Body of pancreas (tissue), 4 donors: Measurements from ENCODE around the gene ANKIB1. TPM values are rescaled to one million over a fixed set of nuclear protein-coding genes. Genes with fewer than 3 reads are reported as not detected.

Experiments used
- ATAC-seq: fragments of 150-250 bp; one replicate; pipeline ENCODE4 v1.9.1; 2016
- DNase-seq, 4 donors: peaks; one replicate each; pipeline ENCODE4 v3.0.0-alpha.2; 2019
- H3K27ac ChIP-seq, 4 donors: fragments of 200-600 bp; sonication (generic); 1 replicate in 3 of 4; 2 replicates in 1 of 4; pipeline versions ENCODE4 v1.5.1 to v1.6.1; 2016 to 2019; ENCODE audit warnings: mild to moderate bottlenecking in 1 of 4, mixed read lengths in 1 of 4, moderate library complexity in 1 of 4
- H3K27me3 ChIP-seq, 2 donors: fragments of 200-600 bp; sonication (generic); one replicate each; pipeline ENCODE4 v1.6.0; 2016; ENCODE audit warnings: mild to moderate bottlenecking in 1 of 2
- H3K36me3 ChIP-seq, 2 donors: fragments of 200-600 bp; sonication (generic); replicated peaks in 1 of 2; 2 replicates each; pipeline ENCODE4 v1.5.1; 2016; ENCODE audit warnings: low read depth in 2 of 2; ENCODE audit not compliant: insufficient read depth in 1 of 2
- H3K4me1 ChIP-seq: fragments of 200-600 bp; sonication (generic); one replicate; pipeline ENCODE4 v1.6.0; 2016
- H3K4me3 ChIP-seq, 2 donors: fragments of 200-600 bp; sonication (generic); 1 replicate in 1 of 2; 2 replicates in 1 of 2; pipeline ENCODE4 v1.5.1; 2016 to 2019
- H3K9me3 ChIP-seq, 3 donors: fragments of 200-600 bp; sonication (generic); 1 replicate in 2 of 3; 2 replicates in 1 of 3; pipeline ENCODE4 v1.5.1; 2016
- CTCF ChIP-seq, 7 experiments: fragments of 450-650 bp in 4 of 7; fragments of 200-600 bp in 3 of 7; sonication (generic) in 3 of 7; IDR thresholded peaks; one replicate each; pipeline ENCODE4 v1.5.1; 2016 to 2019; ENCODE audit warnings: antibody characterized with exemption in 7 of 7
- POLR2A ChIP-seq, 3 donors: fragments of 450-650 bp; IDR thresholded peaks; one replicate each; pipeline ENCODE4 v1.6.1; 2016; ENCODE audit warnings: antibody characterized with exemption in 3 of 3, mild to moderate bottlenecking in 2 of 3
- WGBS, 2 donors: methylation state at CpG; one replicate each; pipeline ENCODE4 v1.1.5; 2017; 5-methylcytosine and 5-hydroxymethylcytosine counted together
- intact Hi-C: fragments of 100-400 bp; cut with DNase I; formaldehyde crosslinking; loops from one replicate; pipeline ENCODE4 v1.15.1; 2023
- total RNA-seq, 2 donors: library from RNA; depleted of rRNA; stranded (reverse); fragments of >200 nt; gene quantifications; one replicate each; pipeline ENCODE4 v1.1.0, GENCODE V29; 2016

Gene ANKIB1
- total RNA-seq, 2 donors from 2014 or later = 20.1 to 33.2 TPM

- Histone ChIP-seq H3K4me1 (no peaks in the 10 kb centered on the region), H3K4me3 (no peak overlapping the region), H3K9me3 (no peaks in the 10 kb centered on the region), H3K27ac (no peak overlapping the region), H3K27me3 (no peaks in the 10 kb centered on the region), H3K36me3 (peaks cover 0 to 3% of the 10 kb centered on the region in 2 donors)
- TF ChIP-seq POLR2A (IDR thresholded peaks at IDR 0.05) (no peak), CTCF (IDR thresholded peaks at IDR 0.05) (no peak)
- intact Hi-C loops = no loop called here
- WGBS, 2 donors = 82 to 96% methylated on average over 1 of the region's 1 CpG
- no peak for DNase-seq
- no peak for ATAC-seq
Observed at GRCh38 chr7:92360387-92360786, 114.6 kb downstream of the ANKIB1 start.

- WGBS, 2 donors = 91 to 96% methylated on average over 2 of the region's 2 CpGs
- Histone ChIP-seq H3K9me3 (no peaks in the 10 kb centered on the region), H3K4me1 (no peaks in the 10 kb centered on the region), H3K36me3 (peaks cover 0 to 3% of the 10 kb centered on the region in 2 donors), H3K4me3 (no peak overlapping the region), H3K27ac (no peak overlapping the region), H3K27me3 (no peaks in the 10 kb centered on the region)
- ATAC-seq = no peak
- intact Hi-C loops = no loop called here
- TF ChIP-seq CTCF (IDR thresholded peaks at IDR 0.05) (no peak), POLR2A (IDR thresholded peaks at IDR 0.05) (no peak)
- no peak for DNase-seq
Observed at GRCh38 chr7:92362131-92362530, 116.4 kb downstream of the ANKIB1 start.

DNA sequence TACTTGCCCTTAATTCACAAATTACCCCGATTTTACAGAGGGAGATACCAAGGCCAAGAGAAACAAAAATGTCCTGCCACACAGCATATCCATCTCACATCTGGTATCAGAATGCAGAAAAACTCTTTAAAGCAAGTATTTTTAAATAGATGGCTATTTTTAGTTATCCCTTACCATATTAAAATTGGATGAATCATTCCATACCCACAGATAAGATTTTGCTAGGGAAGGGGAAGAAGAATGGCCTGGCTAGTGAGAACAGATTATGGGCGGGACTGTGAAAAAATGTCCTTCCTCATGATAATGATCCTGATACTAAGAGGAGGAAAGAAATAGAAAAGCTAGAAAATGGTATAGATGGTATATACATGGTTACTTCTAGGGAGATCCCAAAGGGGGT lies 121.0 kb downstream of the ANKIB1 start:
- no peak overlapping the region for H3K4me3 ChIP-seq
- 91 to 98% methylated on average over 2 of the region's 2 CpGs for WGBS, 2 donors
- H3K9me3 ChIP-seq = no peaks in the 10 kb centered on the region
- intact Hi-C loops = no loop called here
- no peaks in the 10 kb centered on the region for H3K4me1 ChIP-seq
- no peak overlapping the region for H3K27ac ChIP-seq
- no peaks in the 10 kb centered on the region for H3K27me3 ChIP-seq
- TF ChIP-seq POLR2A (IDR thresholded peaks at IDR 0.05) (no peak), CTCF (IDR thresholded peaks at IDR 0.05) (no peak)
- DNase-seq (no peak), ATAC-seq (no peak)
- H3K36me3 ChIP-seq = peaks cover 0 to 5% of the 10 kb centered on the region in 2 donors

- ATAC-seq (no peak), DNase-seq (no peak)
- WGBS, 2 donors = 84 to 87% methylated on average over 1 of the region's 1 CpG
- Histone ChIP-seq H3K36me3 (peaks cover 0 to 2% of the 10 kb centered on the region in 2 donors), H3K27ac (no peak overlapping the region), H3K4me3 (no peak overlapping the region), H3K27me3 (no peaks in the 10 kb centered on the region), H3K4me1 (no peaks in the 10 kb centered on the region), H3K9me3 (no peaks in the 10 kb centered on the region)
- TF ChIP-seq POLR2A (IDR thresholded peaks at IDR 0.05) (no peak), CTCF (IDR thresholded peaks at IDR 0.05) (no peak)
- intact Hi-C loops = no loop called here
Observed at GRCh38 chr7:92368741-92369140, 123.0 kb downstream of the ANKIB1 start.

DNA sequence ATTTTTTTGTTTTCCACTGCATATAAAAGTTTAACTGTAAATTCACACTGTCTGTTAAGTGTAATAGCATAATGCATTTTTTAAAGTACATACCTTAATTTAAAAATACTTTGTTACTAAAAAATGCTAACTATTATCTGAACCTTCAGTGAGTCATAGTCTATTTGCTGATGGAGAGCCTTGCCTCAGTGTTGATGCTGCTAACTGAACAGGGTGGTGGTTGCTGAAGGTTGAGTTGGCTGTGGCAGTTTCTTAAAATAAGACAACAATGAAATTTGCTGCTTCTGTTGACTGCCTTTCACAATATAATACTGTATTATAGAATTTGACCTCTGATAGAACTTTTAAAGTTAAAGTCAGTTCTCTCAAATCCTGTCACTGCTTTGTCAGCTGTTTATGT lies 129.2 kb downstream of the ANKIB1 start:
- no peak for DNase-seq
- intact Hi-C loops = no loop called here
- no peak for TF ChIP-seq POLR2A (IDR thresholded peaks at IDR 0.05)
- TF ChIP-seq CTCF (IDR thresholded peaks at IDR 0.05) = no peak
- H3K27me3 ChIP-seq = no peaks in the 10 kb centered on the region
- no peak overlapping the region for H3K27ac ChIP-seq
- H3K9me3 ChIP-seq = no peaks in the 10 kb centered on the region
- H3K4me1 ChIP-seq = no peaks in the 10 kb centered on the region
- H3K4me3 ChIP-seq = no peak overlapping the region
- ATAC-seq = no peak
- peaks cover 0 to 2% of the 10 kb centered on the region in 2 donors for H3K36me3 ChIP-seq
